NK-92 treated with Interleukin-12 subunit alpha and Interleukin-12 subunit beta, amount 100 ng/mL, for 24 hours (cell line): ENCODE measurements around the gene SPATA25.
A peak's percentile ranks its signal among the peaks of the same experiment; 100 is the strongest.
"Not testable (repeated sequence)": the region's sequence is repeated elsewhere in the genome, so short reads cannot be mapped to it uniquely, and the experiment has no call there.

Experiments
- DNase-seq: peaks from one replicate; lab custom pipeline; 2025; lab: John Stamatoyannopoulos, UW

Gene SPATA25

GRCh38 chr20:45913116-45913515 is 25.7 kb upstream of the SPATA25 start:
- no peak for DNase-seq

DNA sequence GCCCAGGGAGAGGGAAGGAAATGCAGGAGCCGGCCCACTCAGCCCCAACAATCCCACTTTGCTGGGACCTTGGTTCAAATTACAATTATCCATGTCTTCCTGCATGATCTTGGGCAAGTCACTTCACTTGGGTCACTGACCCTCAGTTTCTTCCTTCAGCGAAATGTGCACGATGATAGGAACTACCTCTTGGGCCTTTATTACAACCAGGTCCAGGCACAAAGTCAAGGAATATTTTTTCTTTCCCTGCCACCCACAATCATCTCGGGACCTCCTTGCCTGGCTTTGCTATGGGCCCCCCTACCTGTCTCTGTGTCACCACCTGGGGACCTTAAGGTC is 24.9 kb upstream of the SPATA25 start:
- no peak for DNase-seq

DNA sequence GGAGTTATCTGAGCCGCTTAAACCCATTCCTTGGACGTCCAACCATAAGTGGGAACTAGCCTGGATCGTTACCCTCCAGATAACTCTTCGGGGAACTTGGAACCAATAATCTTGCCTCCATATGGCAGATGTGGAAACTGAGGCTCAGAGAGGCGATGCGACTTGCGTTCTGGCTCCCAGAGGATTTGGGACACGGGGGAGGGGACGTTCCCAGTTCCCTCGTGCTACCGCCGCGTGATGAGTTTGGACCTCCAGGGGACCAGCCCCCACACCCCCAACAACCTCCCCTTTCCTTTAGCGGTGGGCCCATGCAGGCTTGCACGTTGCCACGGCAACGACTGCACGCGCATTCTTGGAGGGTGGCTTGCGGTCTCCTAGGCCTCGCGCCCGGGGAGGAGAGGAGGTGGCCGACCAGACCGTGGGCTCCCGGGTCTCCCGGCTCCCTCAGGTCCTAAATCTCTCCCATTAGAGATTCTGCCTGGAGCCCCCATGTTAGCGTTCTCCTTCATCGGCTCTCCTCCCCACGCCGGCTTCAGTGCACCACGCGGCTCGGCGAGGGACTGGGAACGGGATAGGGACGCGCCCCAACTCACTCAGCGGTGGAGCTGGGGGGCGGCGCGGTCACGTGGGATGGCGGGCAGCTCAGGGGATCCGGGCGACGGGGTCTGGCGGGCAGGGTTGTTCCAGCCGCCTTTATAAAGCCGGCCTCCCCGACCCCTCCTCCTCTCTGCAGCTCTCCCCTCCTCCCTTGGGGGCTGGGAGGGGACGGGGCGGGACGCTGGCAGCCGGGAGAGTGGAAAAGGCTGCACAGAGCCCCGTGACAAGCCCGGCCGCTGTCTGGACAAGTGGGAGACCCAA is 24.3 kb upstream of the SPATA25 start, which contains the start of gene PLTP:
Gene PLTP, minus strand, starts transcription at position 670 of the 858 bp plus-strand sequence. CDS start 703 bp downstream, outside the sequence.
- no peak for DNase-seq

DNA sequence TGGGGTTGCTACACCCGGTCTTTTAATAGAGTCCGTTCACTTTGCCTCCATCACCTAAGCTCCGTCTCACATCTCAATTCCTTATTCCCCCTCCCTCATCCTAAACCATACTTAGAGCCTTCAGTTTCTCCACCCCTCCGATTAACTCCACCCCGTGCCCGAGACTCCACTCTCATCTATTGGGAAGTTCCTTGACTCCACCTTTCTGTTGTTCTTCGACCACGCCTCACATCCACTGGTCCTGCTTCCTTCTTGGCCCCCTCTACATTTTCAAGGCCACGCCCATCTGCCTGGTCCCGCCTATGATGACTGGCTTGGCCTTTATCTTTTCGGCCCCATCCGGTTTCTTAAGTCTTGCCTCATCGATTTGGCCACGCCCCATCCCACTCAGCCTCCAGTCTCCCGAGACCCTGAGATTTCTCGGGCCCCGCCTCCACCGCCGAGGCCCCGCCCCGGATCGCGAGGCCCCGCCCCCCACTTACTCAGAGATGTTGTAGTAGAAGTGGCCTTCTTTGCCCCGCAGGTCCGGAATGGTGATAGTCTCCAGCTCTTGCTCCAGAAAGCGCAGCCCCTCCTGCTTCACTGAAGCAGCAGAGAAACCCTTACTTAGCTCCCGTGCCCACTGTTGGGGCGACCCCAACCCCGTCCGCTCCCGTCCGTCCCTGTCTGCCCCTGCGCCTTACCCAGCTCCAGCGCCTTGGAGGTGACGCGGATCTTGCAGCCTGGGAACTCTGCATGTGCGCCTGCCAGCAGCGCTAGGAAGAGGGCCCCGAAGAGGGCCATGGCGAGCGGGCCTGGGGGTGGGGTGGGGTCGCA is 23.5 kb upstream of the SPATA25 start:
- DNase-seq = peak; percentile 52

GRCh38 chr20:45909817-45910669 is 22.6 kb upstream of the SPATA25 start:
- DNase-seq = no peak

- no peak for DNase-seq
Observed at GRCh38 chr20:45909336-45909808, 21.9 kb upstream of the SPATA25 start.

- no peak for DNase-seq
Observed at GRCh38 chr20:45908084-45908483, 20.7 kb upstream of the SPATA25 start.

GRCh38 chr20:45907219-45907948 is 20.0 kb upstream of the SPATA25 start:
- DNase-seq = no peak

DNA sequence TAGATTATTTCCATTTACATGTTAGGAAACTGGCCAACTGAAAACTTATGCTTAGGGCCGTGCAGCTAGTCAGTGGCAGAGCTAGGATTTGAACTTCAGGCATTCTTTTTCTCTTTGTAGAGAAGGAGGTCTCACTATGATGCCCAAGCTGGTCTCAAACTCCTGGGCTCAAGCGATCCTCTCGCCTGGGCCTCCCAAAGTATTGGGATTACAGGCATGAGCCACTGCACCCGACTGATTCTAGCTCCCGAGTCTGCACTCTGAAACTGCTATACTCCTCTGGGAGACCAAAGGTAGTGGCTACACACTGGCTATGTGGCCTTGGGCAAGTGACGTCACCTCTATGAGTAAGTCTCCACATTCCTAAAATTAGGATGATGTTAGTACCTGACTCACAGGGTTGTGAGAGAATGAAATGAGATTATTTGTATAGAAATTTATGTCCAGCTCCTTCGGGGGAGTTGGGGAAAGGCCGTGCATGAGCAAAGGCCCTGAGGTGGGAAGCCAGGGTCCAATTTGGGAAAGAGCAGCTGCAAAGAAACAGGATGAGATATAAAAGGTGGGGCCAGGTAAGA is 18.2 kb upstream of the SPATA25 start:
- no peak for DNase-seq

GRCh38 chr20:45904583-45905504 is 17.4 kb upstream of the SPATA25 start:
- DNase-seq = no peak

GRCh38 chr20:45902199-45902701 is 14.8 kb upstream of the SPATA25 start:
- no peak for DNase-seq

- DNase-seq = not testable (repeated sequence)
Observed at GRCh38 chr20:45901332-45901731, 13.9 kb upstream of the SPATA25 start.

- DNase-seq = no peak
Observed at GRCh38 chr20:45899046-45899835, 11.8 kb upstream of the SPATA25 start.

DNA sequence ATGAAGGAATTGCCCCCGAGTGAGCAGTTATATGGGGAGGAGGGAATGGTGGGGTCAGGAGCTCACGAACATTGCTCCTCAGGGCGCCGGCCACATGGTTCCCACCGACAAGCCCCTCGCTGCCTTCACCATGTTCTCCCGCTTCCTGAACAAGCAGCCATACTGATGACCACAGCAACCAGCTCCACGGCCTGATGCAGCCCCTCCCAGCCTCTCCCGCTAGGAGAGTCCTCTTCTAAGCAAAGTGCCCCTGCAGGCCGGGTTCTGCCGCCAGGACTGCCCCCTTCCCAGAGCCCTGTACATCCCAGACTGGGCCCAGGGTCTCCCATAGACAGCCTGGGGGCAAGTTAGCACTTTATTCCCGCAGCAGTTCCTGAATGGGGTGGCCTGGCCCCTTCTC is 10.9 kb upstream of the SPATA25 start:
- no peak for DNase-seq

GRCh38 chr20:45897692-45898091 is 10.3 kb upstream of the SPATA25 start:
- no peak for DNase-seq

GRCh38 chr20:45897289-45897688 is 9.9 kb upstream of the SPATA25 start:
- no peak for DNase-seq

- no peak for DNase-seq
Observed at GRCh38 chr20:45896641-45897161, 9.3 kb upstream of the SPATA25 start.

DNA sequence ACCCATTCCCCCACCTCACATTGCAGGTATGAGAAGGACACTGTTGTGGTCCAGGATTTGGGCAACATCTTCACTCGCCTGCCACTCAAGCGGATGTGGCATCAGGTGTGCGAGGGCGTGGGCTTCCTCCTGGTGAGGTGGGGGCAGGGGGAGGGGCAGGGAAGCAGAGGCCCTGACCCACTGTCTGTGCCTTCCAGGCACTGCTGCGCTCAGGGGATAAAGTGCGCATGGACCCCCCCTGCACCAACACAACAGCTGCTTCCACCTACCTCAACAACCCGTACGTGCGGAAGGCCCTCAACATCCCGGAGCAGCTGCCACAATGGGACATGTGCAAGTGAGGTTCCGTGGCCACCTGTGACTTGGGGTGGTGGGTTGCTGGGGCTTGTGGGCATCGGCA is 7.4 kb upstream of the SPATA25 start:
- no peak for DNase-seq

- no peak for DNase-seq
Observed at GRCh38 chr20:45893831-45894230, 6.4 kb upstream of the SPATA25 start.
